ENCODE measurements around the gene MSLN. TPM values are rescaled to one million over a fixed set of nuclear protein-coding genes. Genes with fewer than 3 reads are reported as not detected.

MSLN gene
- total RNA-seq, 1 donor from 2014 or later, result 93.3 TPM

DNA sequence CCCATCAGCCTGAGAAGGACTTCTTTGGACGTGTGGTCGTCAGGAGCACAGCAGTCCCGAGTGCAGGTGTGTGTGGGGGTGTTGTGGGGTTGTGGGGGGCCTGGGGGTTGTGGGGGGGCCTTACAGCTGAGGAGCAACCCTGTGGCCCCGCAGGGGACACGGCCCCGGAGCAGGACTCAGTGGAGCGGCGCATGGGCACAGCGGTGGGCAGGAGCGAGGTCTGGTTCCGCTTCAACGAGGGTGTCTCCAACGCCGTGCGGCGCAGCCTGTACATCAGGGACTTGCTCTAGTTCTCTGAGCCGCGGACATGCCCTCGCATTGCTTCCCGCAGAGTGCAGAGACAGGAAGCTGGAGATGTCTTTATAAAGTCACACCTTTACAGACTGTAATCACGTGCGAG lies 37.2 kb downstream of the MSLN start:
- no peaks in the 10 kb centered on the region for H3K36me3 ChIP-seq
- ATAC-seq (no peak), DNase-seq (no peak)
- intact Hi-C loops (cut with DNase I), result no loop called here
- H3K4me3 ChIP-seq, result no peak overlapping the region
- no peak overlapping the region for H3K27ac ChIP-seq
- H3K27me3 ChIP-seq, result peaks cover 35% of the 10 kb centered on the region
- no peaks in the 10 kb centered on the region for H3K4me1 ChIP-seq
- no peaks in the 10 kb centered on the region for H3K9me3 ChIP-seq
- TF ChIP-seq, protein P1, sequence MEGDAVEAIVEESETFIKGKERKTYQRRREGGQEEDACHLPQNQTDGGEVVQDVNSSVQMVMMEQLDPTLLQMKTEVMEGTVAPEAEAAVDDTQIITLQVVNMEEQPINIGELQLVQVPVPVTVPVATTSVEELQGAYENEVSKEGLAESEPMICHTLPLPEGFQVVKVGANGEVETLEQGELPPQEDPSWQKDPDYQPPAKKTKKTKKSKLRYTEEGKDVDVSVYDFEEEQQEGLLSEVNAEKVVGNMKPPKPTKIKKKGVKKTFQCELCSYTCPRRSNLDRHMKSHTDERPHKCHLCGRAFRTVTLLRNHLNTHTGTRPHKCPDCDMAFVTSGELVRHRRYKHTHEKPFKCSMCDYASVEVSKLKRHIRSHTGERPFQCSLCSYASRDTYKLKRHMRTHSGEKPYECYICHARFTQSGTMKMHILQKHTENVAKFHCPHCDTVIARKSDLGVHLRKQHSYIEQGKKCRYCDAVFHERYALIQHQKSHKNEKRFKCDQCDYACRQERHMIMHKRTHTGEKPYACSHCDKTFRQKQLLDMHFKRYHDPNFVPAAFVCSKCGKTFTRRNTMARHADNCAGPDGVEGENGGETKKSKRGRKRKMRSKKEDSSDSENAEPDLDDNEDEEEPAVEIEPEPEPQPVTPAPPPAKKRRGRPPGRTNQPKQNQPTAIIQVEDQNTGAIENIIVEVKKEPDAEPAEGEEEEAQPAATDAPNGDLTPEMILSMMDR (IDR thresholded peaks at IDR 0.05), result no peak

DNA sequence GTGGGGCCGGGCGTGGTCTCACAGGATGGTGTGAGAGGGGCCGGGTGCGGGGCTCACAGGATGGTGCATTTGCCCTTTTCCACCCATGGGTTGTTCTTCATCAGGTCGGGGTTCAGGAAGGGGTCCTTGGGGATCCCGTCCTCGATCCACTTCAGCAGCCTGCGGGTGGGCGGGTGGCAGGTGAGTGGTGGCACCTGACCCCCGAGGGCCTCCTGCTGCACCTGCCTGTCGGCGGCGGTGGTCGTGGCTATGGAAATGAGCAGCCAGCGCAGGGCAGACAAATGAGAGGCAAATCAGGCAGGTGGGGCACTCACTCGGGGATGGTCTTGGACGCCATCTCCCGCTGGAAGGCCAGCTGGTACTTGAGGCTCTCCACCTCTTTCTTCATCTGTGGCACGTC lies 38.1 kb downstream of the MSLN start:
- DNase-seq (no peak), ATAC-seq (no peak)
- H3K36me3 ChIP-seq, result no peaks in the 10 kb centered on the region
- TF ChIP-seq, protein P1 (IDR thresholded peaks at IDR 0.05), result no peak
- no peaks in the 10 kb centered on the region for H3K4me1 ChIP-seq
- H3K4me3 ChIP-seq, result no peak overlapping the region
- H3K27me3 ChIP-seq, result peaks cover 35% of the 10 kb centered on the region
- intact Hi-C loops (cut with DNase I), result no loop called here
- H3K27ac ChIP-seq, result no peak overlapping the region
- no peaks in the 10 kb centered on the region for H3K9me3 ChIP-seq

- no peak for DNase-seq
- TF ChIP-seq, protein P1 (IDR thresholded peaks at IDR 0.05), result no peak
- peaks cover 35% of the 10 kb centered on the region for H3K27me3 ChIP-seq
Measured at GRCh38 chr16:799111-799947, 38.8 kb downstream of the MSLN start.

DNA sequence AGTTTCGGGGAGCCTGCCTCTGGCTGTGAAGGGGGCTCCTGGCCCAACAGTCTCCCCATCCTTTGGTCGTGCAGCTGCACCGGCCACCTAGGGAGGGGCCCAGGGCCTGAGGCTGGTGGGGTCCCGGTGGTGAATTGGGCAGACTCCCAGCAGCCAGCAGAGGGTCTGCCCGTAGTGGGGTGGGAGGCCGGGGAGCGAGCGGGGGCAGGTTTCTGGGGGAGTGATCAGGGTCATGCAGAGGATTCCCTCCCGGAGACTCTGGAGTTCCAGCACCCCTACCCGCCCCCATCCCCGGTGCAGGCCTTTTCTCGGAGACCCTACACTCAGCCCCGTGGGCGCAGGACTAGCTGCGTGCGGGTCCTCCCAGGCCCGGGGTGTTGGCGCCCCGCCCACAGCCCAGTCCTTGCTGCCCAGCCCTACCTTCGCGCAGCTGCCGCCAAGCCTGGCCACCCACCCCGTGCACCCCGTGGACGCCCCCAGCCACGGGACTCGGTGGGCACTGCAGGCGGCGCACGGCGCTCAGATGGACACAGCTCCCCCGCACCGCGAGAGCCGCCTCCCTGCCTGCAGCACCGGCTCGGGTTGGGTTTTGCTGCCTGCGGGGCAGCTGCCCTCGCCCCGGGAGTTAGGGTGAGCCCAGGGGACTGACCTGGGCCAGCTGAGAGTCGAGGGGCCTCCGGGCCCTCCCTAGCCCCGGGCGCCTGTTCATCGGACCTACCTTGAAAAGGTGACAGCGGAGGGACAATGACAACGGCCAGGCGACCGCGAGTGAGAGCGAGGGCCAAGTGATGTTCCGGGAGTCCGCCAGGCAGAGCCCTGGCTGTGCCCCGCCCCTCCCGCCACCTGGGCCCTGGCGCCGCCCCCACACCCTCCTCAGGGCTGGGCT lies 39.7 kb downstream of the MSLN start, which contains the start of gene GNG13:
TSS of gene GNG13 (minus strand) at position 787 of the 886 bp plus-strand sequence. CDS start 1,657 bp downstream, outside the sequence.
- TF ChIP-seq, protein P1 (IDR thresholded peaks at IDR 0.05), result no peak
- Histone ChIP-seq H3K4me1 (no peaks in the 10 kb centered on the region), H3K9me3 (no peaks in the 10 kb centered on the region), H3K36me3 (no peaks in the 10 kb centered on the region), H3K27ac (no peak within 1 kb of the TSS), H3K4me3 (no peak within 1 kb of the TSS), H3K27me3 (peaks cover 35% of the 10 kb centered on the region)
- DNase-seq (no peak), ATAC-seq (no peak)
- intact Hi-C loops (cut with DNase I), result no loop called here

More at GRCh38 chr16:799111-799947, 38.8 kb downstream of the MSLN start:
- H3K9me3 ChIP-seq, result no peaks in the 10 kb centered on the region
- no peaks in the 10 kb centered on the region for H3K36me3 ChIP-seq
- intact Hi-C loops (cut with DNase I), result no loop called here
- H3K4me1 ChIP-seq, result no peaks in the 10 kb centered on the region
- no peak for ATAC-seq
- no peak overlapping the region for H3K4me3 ChIP-seq
- H3K27ac ChIP-seq, result no peak overlapping the region

- no peaks in the 10 kb centered on the region for H3K36me3 ChIP-seq
- TF ChIP-seq, protein P1 (IDR thresholded peaks at IDR 0.05), result no peak
- H3K4me3 ChIP-seq, result no peak overlapping the region
- intact Hi-C loops (cut with DNase I), result no loop called here
- no peaks in the 10 kb centered on the region for H3K9me3 ChIP-seq
- H3K27me3 ChIP-seq, result peaks cover 35% of the 10 kb centered on the region
- no peak overlapping the region for H3K27ac ChIP-seq
- no peaks in the 10 kb centered on the region for H3K4me1 ChIP-seq
- no peak for DNase-seq
- ATAC-seq, result no peak
Measured at GRCh38 chr16:800834-801511, 40.4 kb downstream of the MSLN start.

All from upper lobe of right lung (tissue), 1 donor.